Mucosa of descending colon (tissue), 3 donors: ENCODE data around the gene ZNF362. TPM values are rescaled to one million over a fixed set of nuclear protein-coding genes. Genes with fewer than 3 reads are reported as not detected.

Source experiments
- ATAC-seq: fragments of 200-7000 bp; cut with Tn5 transposase; one replicate; pipeline ENCODE4 v1.9.1; 2020; ENCODE audit warnings: mild to moderate bottlenecking, moderate library complexity
- DNase-seq, 3 donors: peaks; one replicate each; pipeline ENCODE4 v3.0.0-alpha.2; 2020
- H3K36me3 ChIP-seq: fragments of 200-600 bp; one replicate; pipeline ENCODE4 v1.8.0; 2021; ENCODE audit warnings: low read depth, mild to moderate bottlenecking
- H3K4me1 ChIP-seq: fragments of 200-600 bp; one replicate; pipeline ENCODE4 v1.8.0; 2021; ENCODE audit warnings: low read depth, mild to moderate bottlenecking
- H3K4me3 ChIP-seq: fragments of 200-600 bp; one replicate; pipeline ENCODE4 v1.8.0; 2021; ENCODE audit warnings: mild to moderate bottlenecking
- H3K9me3 ChIP-seq: fragments of 200-600 bp; one replicate; pipeline ENCODE4 v1.8.0; 2021; ENCODE audit warnings: mild to moderate bottlenecking
- CTCF ChIP-seq: fragments of 200-600 bp; IDR thresholded peaks from one replicate; pipeline ENCODE4 v1.8.0; 2022; ENCODE audit warnings: antibody characterized with exemption, mild to moderate bottlenecking
- intact Hi-C, 2 donors: fragments of 100-400 bp; cut with DNase I in 1 of 2; cut with micrococcal nuclease in 1 of 2; formaldehyde crosslinking; loops; one replicate each; pipeline versions ENCODE4 v1.11.0 to v1.11.1; 2022; cut with DNase I, micrococcal nuclease
- total RNA-seq, 3 donors: library from RNA; stranded (reverse); fragmentation: NEBNext Ultra II Directional in 2 of 3; extraction: Animal tissue kit (Norgen Biotek cat#: 25700) in 2 of 3; gene quantifications; one replicate each; pipeline versions ENCODE4 v1.2.1 to v1.2.4, GENCODE V29; 2021 to 2023
- donor health status: DM: no; HTN: no; CAD: no; lungs with moderate emphysema.
- donor health status: DM: no; HTN: no; CAD: no.
- donor health status: DM: no; HTN: yes; CAD: no.

ZNF362 gene
- total RNA-seq, 3 donors from 2014 or later, result 12.1 to 33.3 (median 13.7) TPM

DNA sequence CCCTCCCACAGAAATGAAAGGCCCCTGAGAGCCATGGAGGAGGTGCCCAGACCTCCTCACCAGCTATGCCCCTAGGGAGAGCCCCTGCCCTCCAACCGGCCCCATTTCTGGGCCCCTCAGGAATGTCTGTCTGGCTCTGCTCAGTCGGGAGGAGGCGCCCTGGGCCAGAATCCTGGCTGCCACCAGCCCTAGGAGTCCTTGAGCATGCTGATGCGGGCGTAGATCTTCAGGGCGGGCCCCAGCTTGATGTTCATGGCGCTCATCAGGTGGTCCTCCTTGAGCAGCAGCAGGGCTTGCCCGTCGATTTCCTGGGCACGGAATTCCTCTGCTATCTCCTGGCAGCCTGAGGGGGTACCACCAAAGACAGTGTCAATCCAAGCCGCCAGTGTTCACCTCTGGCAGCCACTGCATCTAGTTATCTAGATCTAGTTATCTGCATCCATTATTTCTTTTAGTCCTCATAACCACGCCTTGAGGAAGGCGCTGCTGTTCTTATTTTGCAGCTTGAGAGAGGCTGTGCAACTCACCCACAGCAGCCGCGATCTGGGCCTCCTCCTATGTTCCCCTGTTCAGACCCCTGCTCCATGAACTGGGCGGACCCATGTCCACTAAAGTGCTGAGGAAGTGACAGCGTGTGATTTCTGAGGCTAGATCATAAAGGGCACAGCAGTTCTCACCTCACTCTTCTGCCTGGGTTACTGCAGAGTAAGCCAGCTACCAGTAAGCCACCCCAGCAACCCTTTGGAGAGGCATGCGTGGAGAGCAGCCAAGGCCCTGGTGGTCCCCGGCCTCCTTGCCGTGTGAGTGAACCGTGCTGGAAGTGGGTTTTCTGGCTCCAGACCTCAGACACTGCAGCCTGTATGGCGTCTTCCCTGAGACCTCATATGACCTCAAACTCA, 68.6 kb downstream of the ZNF362 start:
- no peaks in the 10 kb centered on the region for H3K9me3 ChIP-seq
- H3K4me1 ChIP-seq, result no peaks in the 10 kb centered on the region
- no peak overlapping the region for H3K4me3 ChIP-seq
- DNase-seq, result no peak
- TF ChIP-seq CTCF, result no peak
- ATAC-seq, result no peak
- H3K36me3 ChIP-seq, result peaks cover 19% of the 10 kb centered on the region
- intact Hi-C loops, result no loop called here

- intact Hi-C loops, result no loop called here
- H3K9me3 ChIP-seq, result no peaks in the 10 kb centered on the region
- no peak for TF ChIP-seq CTCF
- DNase-seq (no peak), ATAC-seq (no peak)
- no peaks in the 10 kb centered on the region for H3K4me1 ChIP-seq
- H3K4me3 ChIP-seq, result no peak overlapping the region
- peaks cover 28% of the 10 kb centered on the region for H3K36me3 ChIP-seq
Observed at GRCh38 chr1:33326785-33327184, 70.5 kb downstream of the ZNF362 start.

- Histone ChIP-seq H3K36me3 (peaks cover 31% of the 10 kb centered on the region), H3K4me1 (no peaks in the 10 kb centered on the region), H3K4me3 (no peak overlapping the region), H3K9me3 (no peaks in the 10 kb centered on the region)
- TF ChIP-seq CTCF, result no peak
- DNase-seq, result peak in 1 of 3 donors; percentile 57
- intact Hi-C loops, result no loop called here
- ATAC-seq, result peak; percentile 36
Observed at GRCh38 chr1:33327587-33328325, 71.5 kb downstream of the ZNF362 start.

GRCh38 chr1:33328817-33329216, 72.5 kb downstream of the ZNF362 start:
- H3K4me1 ChIP-seq, result peaks cover 1% of the 10 kb centered on the region
- H3K36me3 ChIP-seq, result peaks cover 31% of the 10 kb centered on the region
- ATAC-seq (no peak), DNase-seq (no peak)
- no peak for TF ChIP-seq CTCF
- intact Hi-C loops, result no loop called here
- H3K9me3 ChIP-seq, result no peaks in the 10 kb centered on the region
- H3K4me3 ChIP-seq, result no peak overlapping the region

DNA sequence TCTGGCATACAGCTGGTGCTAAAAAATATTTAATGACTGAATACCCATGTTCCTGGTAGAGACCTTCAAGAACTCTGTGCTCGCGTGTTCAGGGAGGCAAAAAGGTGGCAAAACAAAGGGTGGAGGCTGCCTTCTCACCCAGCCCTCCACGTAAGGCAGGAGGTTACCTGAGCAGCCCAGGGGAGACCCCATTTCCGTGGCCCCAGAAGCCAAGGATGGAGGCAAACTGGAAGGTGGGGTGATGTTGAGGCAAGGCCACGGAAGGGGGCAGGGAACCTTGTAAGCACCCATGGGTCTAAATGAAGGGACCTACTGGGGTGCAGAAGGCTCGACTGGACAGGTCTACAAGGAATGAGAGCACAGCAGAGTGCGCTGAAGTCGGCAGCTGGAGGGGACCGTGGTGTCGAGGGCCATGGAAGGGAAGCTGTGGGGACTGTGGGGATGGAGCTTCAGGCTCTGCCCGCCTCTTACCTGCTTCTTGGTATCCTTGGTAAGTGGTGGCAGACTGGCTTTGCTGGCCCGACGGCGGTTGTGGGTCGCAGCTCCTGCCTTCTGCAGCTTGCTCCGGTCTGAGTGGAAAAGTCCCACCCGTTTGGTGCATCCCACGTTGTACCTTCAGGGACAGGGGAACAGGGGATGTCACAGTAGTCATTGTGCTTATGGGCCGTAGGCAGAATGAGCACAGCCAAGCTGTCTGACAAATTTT, 73.5 kb downstream of the ZNF362 start:
- ATAC-seq (no peak), DNase-seq (no peak)
- Histone ChIP-seq H3K4me1 (peaks cover 8% of the 10 kb centered on the region), H3K4me3 (no peak overlapping the region), H3K9me3 (no peaks in the 10 kb centered on the region), H3K36me3 (peaks cover 27% of the 10 kb centered on the region)
- intact Hi-C loops, result no loop called here
- TF ChIP-seq CTCF, result no peak
